CD4-positive, alpha-beta T cell treated with Interleukin-1 beta for 1 hour (primary cell): ENCODE data around the gene PM20D1.

Experiments used
- DNase-seq, 2 donors: peaks; one replicate each; pipeline ENCODE4 v3.0.0-alpha.2; 2020 to 2022

The PM20D1 gene

DNA sequence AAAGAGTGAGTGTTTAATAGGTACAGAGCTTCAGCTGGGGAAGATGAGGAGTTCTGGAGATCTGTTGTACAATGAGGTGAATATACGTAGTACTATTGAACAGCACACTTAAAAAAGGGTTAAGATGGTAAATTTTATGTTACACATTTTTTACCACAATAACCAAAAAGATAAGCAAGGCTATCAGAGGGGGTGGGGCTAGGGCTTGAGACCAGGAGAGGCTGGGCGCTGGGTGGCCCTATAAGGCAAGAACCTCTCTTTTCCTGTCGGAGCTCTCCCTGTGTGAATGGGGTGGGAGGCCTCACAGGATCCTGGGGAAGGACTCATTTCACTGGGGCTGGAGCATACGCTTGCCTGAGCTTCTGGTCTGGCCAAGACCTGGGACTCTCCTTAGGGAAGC, 45.9 kb downstream of the PM20D1 start:
- no peak for DNase-seq

GRCh38 chr1:205802060-205802459, 47.9 kb downstream of the PM20D1 start:
- no peak for DNase-seq

GRCh38 chr1:205800981-205801703, 48.8 kb downstream of the PM20D1 start:
- DNase-seq = no peak

- no peak for DNase-seq
These were observed 49.5 kb downstream of the PM20D1 start for GRCh38 chr1:205800427-205800826.

- no peak for DNase-seq
These were observed 51.4 kb downstream of the PM20D1 start for GRCh38 chr1:205798577-205798976.

GRCh38 chr1:205797168-205797567, 52.8 kb downstream of the PM20D1 start:
- DNase-seq = no peak

GRCh38 chr1:205794011-205794730, 55.8 kb downstream of the PM20D1 start:
- DNase-seq = no peak

- no peak for DNase-seq
These were observed 56.8 kb downstream of the PM20D1 start for GRCh38 chr1:205792961-205793673.

DNA sequence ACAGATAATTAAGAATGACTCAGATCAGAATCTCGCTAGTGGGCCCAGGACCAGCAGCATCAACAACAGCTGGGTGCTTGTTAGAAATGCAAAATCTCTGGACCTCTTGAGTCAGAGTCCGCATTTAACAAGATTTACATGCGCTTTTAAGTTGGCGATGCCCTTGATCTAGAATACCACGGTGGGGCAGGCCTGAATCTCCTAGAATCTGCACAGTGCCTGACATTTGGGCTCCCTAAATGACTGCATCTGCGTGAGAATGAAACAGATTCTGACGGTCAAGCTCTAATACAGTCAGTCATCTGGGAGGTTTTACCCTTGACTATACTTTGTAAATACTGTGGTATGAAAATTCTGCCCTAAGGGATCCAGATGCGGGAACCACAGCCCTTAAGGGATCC, 57.5 kb downstream of the PM20D1 start:
- no peak for DNase-seq

DNA sequence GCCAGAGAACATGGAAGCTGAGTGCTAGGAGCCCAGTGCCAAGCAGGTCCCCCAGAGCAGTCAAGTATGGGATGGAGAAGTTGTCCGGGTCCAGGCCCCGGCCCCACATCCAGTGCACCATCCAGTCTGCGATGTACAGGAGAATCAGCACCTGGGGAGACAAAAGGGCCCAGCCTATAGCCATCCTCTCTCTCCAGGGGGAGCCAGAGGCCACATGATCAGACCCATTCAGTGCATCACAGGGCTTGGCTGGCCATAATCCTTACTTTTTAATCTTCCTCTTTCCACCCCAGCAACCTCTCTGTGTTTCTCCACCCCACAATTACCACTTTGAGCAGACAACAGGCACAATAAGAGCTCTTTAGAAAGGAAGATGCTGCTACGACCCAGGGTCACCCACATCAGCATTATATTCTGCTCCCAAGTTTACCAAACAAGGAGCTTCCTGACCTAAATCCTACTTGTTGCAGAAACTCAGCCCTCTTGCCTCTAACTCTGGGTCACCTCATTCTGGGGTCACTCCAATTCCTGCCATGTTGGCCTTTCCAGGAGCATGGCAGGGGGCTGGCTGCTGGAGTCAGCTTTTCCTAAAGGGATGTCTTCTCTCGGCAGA, 58.3 kb downstream of the PM20D1 start:
- DNase-seq = peak; percentile 61 to 67

DNA sequence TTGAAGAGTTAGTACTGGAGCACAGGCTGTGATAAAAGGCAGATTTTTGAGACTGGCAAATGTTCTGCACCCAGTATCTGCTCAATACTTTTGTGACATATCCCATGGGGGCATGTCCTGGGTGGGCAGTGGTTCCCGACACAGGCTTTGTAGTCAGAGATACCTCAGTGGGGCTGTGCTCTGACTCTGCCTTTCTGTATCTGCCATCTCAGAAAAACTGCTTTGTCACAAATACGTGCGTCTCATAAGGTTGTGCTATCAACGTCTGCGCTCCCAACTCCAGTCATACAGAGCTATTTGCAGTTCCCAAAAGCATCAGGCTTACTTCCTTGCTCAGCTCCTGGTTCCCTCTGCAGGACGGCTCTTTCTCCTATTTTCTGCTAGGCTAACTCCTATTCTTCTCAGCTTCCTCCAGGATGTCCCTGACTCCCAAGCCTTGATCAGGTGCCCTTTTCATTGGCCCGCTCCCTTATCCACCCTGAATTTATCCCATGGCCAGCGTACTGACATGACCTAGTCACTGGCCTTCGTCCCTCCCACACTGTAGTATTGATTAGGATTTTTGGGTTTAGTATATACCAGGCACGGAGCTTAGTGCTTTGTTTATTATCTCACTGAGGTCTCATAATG, 62.5 kb downstream of the PM20D1 start:
- DNase-seq = no peak

DNA sequence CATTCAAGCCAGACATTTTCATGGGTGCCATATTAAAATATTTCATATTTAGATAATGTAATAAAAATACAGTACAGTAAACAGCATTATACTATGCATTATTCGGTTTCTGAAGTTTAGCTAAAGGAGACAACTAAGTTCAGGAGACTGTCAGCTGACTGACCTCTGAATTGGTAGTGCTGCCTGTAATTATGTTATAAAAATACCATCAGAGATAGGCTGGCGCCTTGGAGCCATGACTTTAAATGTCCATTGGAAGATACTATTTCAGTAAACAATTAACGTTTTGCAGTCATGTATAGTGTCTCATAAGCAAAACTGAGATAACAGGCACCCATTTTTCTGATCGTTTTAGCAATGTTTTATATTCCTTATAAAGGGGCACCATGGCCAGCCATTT, 63.3 kb downstream of the PM20D1 start:
- DNase-seq = no peak

DNA sequence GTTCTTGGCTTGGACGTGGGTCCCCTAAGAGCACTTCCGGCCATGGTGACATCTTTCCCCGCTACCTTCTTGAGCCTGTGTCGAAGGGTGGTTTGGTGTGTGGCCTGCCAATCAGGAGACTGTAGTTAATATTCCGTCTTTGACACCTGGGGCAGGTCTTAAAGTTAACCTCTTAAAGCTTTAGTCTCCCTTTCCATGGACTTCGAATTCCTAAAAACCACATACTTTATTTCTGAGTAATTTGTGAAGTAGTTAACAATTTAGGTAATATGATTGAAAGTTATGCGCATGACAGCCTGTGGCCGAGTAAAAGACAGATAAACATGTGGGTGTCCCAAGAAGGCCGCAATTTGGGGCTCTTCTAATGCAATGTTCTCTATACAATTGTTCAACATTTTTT, 64.5 kb downstream of the PM20D1 start:
- no peak for DNase-seq

- no peak for DNase-seq
These were observed 66.0 kb downstream of the PM20D1 start for GRCh38 chr1:205783904-205784303.

- no peak for DNase-seq
These were observed 66.5 kb downstream of the PM20D1 start for GRCh38 chr1:205783433-205783795.

GRCh38 chr1:205782627-205783432, 67.1 kb downstream of the PM20D1 start:
- peak in 1 of 2 donors; percentile 19 for DNase-seq

- DNase-seq = no peak
These were observed 69.6 kb downstream of the PM20D1 start for GRCh38 chr1:205780335-205780734.
